Stomach smooth muscle (tissue), 2 donors: ENCODE results near the gene KCNRG.

ENCODE experiments used
- H3K27ac ChIP-seq: one replicate; pipeline ENCODE4 v1.7.0; 2013; ENCODE audit warnings: mild to moderate bottlenecking, low read length, inconsistent platforms
- H3K27me3 ChIP-seq, 2 donors: one replicate each; pipeline ENCODE4 v1.7.0; 2013; ENCODE audit warnings: low read length in 2 of 2; ENCODE audit not compliant: insufficient read depth in 2 of 2, control insufficient read depth in 1 of 2
- H3K36me3 ChIP-seq, 2 donors: one replicate each; pipeline ENCODE4 v1.7.0; 2013; ENCODE audit warnings: low read length in 2 of 2; ENCODE audit not compliant: control insufficient read depth in 2 of 2, insufficient read depth in 2 of 2
- H3K4me1 ChIP-seq: one replicate; pipeline ENCODE4 v1.7.0; 2013; ENCODE audit warnings: low read length; ENCODE audit not compliant: control insufficient read depth, insufficient read depth
- H3K4me3 ChIP-seq, 2 donors: one replicate each; pipeline ENCODE4 v1.7.0; 2013; ENCODE audit warnings: low read length in 2 of 2
- H3K9ac ChIP-seq, 2 donors: one replicate each; pipeline ENCODE4 v1.7.0; 2013; ENCODE audit warnings: low read length in 2 of 2, mild to moderate bottlenecking in 1 of 2
- H3K9me3 ChIP-seq, 2 donors: one replicate each; pipeline ENCODE4 v1.7.0; 2013; ENCODE audit warnings: low read length in 2 of 2; ENCODE audit not compliant: control insufficient read depth in 2 of 2
- donor health status: healthy.
- donor health status: Pancreatic carcinoma.

KCNRG gene

DNA sequence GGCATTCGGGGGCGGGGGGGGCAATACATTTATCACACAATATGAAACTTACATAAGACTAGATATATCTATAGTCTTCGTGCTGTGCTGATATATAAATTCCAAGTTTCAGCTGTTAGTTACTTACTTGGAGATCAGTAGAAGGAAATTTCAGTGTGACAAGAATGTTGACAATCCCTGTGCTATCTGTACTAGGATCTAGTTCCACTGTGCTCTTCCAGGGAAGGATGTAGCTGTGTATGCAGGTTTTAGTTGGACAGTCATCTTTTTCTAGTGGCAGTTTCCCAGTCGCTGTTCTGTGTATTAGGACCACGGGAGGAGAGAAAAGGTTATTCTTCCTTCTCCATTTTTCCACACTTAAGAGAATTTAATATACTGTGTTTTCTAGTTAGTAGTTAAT, 21.6 kb upstream of the KCNRG start:
- Histone ChIP-seq H3K4me1 (peaks cover 9% of the 10 kb centered on the region), H3K9me3 (no peaks in the 10 kb centered on the region), H3K36me3 (no peaks in the 10 kb centered on the region), H3K4me3 (no peak overlapping the region), H3K9ac (no peak overlapping the region), H3K27me3 (no peaks in the 10 kb centered on the region), H3K27ac (no peak overlapping the region)

DNA sequence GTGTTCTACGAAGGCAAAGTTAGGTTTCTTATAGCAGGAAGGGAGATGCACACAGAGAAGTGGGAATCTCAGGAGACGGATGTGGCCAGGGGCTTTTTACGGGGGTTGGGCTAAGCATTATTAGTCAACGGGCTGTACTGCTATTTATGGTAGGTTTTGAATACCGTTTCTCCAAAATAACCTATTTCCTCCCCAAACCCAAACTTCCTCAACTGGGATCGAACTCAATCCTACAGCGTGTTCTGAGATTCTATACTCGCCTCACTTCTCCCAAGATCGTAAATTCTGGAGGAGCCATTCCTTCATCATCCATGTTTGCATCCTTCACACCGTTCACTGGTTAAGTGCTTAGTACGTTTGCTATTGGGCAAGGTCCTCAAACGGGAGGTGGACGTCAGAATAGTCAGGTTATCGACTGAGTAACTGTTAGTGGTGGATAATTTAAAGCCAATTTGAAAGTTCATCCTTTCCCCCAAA, 19.6 kb upstream of the KCNRG start:
- H3K27ac ChIP-seq: peak overlapping the region; percentile 90
- no peaks in the 10 kb centered on the region for H3K27me3 ChIP-seq
- peak overlapping the region; percentile 76 to 78 for H3K4me3 ChIP-seq
- H3K4me1 ChIP-seq: peaks cover 9% of the 10 kb centered on the region
- H3K9ac ChIP-seq: peak overlapping the region; percentile 88
- no peaks in the 10 kb centered on the region for H3K9me3 ChIP-seq
- H3K36me3 ChIP-seq: peaks cover 2 to 7% of the 10 kb centered on the region in 2 donors

DNA sequence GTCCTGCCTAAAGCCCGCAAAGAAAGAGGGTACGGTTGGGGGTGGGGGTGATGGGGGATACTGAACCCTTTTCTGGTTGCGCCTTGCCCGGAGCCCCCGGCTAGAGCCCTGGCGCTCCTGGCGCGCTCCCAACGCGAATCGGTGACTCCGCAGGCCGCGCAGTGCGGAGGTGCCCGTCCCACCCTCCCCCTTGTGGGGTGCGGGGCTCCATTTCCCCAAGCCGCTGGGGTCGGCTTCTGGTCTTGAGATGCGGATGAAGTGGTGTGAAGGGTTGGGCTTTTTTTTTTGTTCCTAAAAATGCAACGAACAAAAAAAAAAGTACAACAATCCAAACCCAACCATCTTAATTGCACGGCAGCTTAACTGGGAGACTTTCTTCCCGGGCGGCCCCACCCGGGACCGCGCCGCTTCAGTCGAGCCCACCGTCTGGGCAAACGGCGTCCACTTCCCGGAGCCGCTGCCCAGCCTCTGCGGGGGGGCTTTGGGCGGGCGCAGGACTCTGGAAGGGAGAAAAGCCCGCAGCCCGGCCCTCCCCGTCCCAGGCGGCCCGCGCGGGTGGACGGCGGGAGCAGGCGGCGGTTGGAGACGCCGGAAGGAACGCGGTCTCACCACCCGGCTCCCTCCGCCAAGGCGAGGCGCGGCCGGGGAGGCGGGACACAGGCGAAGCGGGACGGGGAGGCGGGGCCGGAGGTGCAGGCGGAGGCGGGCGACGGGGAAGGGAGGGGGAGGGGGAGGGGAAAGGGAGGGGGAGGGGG, 18.9 kb upstream of the KCNRG start:
- Histone ChIP-seq H3K9me3 (no peaks in the 10 kb centered on the region), H3K9ac (peak overlapping the region; percentile 88), H3K27ac (peak overlapping the region; percentile 90), H3K4me3 (peak overlapping the region; percentile 76 to 78), H3K27me3 (no peaks in the 10 kb centered on the region), H3K36me3 (peaks cover 2 to 7% of the 10 kb centered on the region in 2 donors), H3K4me1 (peaks cover 9% of the 10 kb centered on the region)

DNA sequence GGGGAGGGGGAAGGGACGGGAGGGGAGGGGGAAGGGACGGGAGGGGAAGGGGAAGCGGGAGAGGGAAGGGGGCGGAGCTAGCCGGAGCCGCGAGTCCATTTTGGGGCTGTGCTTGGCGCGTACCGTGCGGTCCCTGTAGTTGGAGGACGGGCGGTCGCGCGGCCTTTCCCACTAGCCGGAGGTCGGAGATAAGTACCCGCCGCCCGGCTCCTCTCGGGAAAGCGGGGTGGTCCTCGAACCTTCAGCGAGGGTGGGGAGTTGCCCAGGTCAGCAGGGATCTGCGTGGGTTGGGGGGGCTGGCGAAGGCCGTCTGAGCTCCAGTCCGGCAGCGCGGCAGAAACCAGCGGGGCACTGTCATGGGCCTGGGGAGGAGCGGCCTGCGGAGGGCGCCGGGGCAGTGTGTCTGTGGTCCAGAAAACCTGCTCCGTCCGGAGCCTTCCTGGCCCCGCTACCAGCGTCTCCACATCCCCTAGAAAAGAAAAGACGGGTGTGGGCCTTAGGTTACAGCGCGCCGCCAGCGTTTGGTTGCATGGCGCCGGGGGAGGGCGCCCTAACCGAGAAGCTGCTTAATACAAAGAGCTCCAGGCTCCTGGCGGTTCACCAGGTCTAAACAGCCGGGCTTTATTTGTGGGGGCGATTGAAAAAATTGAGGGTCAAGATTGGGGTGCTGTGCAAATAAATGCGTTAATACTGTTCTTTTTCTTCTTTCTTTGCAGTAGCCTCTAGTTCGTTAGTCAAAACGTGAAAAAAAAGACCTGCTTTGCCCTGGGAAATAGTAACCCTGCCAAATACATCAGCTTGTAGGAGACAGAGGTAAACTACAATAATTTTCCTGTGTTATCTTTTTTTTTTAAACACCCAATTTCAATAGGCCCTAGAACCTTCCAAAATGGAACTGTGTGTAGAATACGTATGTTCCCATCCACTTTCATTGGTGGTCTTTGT, 18.0 kb upstream of the KCNRG start, which contains the start of gene TRIM13:
TSS of gene TRIM13 (plus strand) at position 92 of the 945 bp plus-strand sequence. CDS start 14,899 bp downstream, outside the sequence.
- Histone ChIP-seq H3K36me3 (peaks cover 2 to 7% of the 10 kb centered on the region in 2 donors), H3K9me3 (no peaks in the 10 kb centered on the region), H3K9ac (peak within 1 kb of the TSS; percentile 89 to 95), H3K4me3 (peak within 1 kb of the TSS; percentile 78 to 89), H3K27ac (peak within 1 kb of the TSS; percentile 96), H3K27me3 (no peaks in the 10 kb centered on the region), H3K4me1 (peaks cover 9% of the 10 kb centered on the region)

DNA sequence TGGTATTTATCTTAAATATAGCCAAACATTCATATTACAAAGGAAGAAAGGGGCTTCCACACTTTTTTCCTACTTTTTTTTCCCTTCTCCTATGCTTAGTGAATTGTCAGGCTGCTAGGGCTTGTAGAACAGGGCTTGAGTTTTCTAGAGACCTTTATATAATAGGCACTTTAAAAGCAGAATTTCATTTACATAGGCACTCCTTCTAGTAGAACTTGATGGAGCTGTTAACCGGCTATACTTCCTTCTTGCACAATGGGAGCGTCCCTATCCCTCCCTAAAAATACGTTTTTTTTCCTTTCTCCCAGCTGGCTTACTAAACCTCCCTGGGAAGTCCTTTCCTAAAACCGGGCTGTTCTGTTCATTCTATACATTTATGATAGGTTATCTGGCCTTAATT, 17.3 kb upstream of the KCNRG start:
- H3K36me3 ChIP-seq: peaks cover 2 to 7% of the 10 kb centered on the region in 2 donors
- peak overlapping the region; percentile 89 to 95 for H3K9ac ChIP-seq
- H3K4me1 ChIP-seq: peaks cover 9% of the 10 kb centered on the region
- H3K27ac ChIP-seq: peak overlapping the region; percentile 96
- H3K27me3 ChIP-seq: no peaks in the 10 kb centered on the region
- no peaks in the 10 kb centered on the region for H3K9me3 ChIP-seq
- H3K4me3 ChIP-seq: peak overlapping the region; percentile 78 to 89

DNA sequence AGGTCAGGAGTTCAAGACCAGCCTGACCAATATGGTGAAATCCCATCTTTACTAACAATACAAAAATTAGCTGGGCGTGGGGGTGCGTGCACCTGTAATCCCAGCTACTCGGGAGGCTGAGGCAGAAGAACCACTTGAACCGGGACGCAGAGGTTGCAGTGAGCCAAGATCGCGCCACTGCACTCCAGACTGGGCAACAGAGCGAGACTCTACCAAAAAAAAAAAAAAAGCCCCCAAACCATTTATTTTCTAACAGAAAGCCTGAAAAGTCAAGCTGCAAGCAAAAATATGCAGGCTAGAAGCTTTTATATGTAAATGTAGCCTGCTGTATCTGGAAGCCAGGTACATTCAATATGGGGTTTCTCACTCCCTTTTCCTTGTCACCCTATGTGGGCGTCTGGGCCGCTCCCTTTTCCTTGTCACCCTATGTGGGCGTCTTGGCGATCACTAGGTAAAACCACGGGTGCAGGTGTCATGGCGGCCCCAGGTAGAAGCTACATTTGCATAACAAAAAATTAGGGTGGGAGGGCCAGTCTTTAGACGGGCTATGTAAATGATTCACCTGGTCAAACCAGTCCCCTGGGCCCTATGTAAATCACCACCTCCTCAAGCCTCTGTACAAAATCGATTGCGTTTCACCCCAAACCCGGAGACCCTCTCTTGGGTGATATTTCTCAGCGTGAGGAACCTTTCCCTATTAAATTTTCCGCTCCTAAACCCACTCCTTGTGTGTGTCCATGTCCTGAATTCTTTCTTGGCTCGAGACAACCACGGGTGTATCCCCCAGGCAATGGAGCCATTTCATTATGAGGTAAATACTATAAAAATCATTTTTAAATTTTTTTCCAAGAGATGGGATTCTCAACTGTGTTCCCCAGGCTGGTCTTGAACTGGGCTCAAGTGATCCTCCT, 16.3 kb upstream of the KCNRG start:
- H3K9ac ChIP-seq: peak overlapping the region in 1 of 2 donors; percentile 95
- H3K27ac ChIP-seq: no peak overlapping the region
- peak overlapping the region in 1 of 2 donors; percentile 78 for H3K4me3 ChIP-seq
- no peaks in the 10 kb centered on the region for H3K9me3 ChIP-seq
- peaks cover 2 to 7% of the 10 kb centered on the region in 2 donors for H3K36me3 ChIP-seq
- H3K27me3 ChIP-seq: no peaks in the 10 kb centered on the region
- peaks cover 9% of the 10 kb centered on the region for H3K4me1 ChIP-seq

DNA sequence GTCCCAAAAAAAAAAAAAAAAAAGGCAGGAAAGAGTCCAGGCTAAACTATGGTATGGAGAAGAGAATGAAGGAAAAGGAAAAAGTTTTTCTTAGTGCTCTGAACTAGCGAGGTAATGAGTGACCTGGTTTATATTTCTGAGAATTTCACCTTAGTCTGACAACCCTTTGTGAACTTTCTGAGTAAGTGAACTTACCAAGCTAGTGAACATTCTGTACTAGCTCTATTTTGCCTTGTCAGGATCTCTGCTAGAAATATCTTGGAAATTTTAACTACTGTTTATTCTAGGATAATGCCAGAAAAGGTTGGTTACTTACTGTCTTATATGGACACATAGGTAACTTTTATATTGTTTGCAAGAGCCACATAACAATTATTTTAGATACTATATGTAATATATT, 14.0 kb upstream of the KCNRG start:
- peaks cover 7% of the 10 kb centered on the region for H3K4me1 ChIP-seq
- no peak overlapping the region for H3K9ac ChIP-seq
- no peak overlapping the region for H3K27ac ChIP-seq

DNA sequence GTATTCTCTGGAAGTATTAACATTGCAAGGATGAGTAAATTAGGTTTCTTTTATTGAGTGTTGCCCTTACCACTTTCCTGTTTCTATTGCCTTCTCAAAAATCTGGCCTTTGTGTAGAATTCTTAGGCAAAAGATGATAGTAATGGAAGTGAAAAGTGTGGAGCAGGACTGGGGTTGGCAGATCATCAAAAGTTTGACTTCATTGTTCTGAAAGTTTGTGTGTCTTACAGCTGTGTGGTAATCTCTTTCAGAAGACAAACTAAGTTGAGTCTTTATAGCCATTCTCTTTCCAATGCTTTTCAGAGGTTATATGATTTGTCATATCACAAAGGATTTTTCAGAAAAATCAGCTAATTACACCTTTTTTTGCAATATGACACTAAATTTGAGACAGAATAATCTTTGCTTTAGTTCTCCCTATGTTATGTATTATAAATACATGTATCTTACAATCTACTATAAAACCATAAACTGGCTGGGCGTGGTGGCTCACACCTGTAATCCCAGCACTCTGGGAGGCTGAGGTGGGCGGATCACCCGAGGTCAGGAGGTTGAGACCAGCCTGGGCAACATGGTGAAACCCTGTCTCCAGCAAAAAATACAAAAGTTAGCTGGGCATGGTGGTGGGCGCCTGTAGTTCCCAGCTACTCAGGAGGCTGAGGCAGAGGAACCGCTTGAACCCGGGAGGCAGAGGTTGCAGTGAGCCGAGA, 8.7 kb upstream of the KCNRG start:
- Histone ChIP-seq H3K27ac (no peak overlapping the region), H3K9ac (no peak overlapping the region), H3K27me3 (no peaks in the 10 kb centered on the region), H3K36me3 (peaks cover 0 to under 1% of the 10 kb centered on the region in 2 donors), H3K4me1 (peaks cover 3% of the 10 kb centered on the region), H3K9me3 (no peaks in the 10 kb centered on the region), H3K4me3 (no peak overlapping the region)

More for the DNA sequence above, 14.0 kb upstream of the KCNRG start:
- peaks cover 2 to 7% of the 10 kb centered on the region in 2 donors for H3K36me3 ChIP-seq
- no peaks in the 10 kb centered on the region for H3K9me3 ChIP-seq
- no peak overlapping the region for H3K4me3 ChIP-seq
- no peaks in the 10 kb centered on the region for H3K27me3 ChIP-seq

DNA sequence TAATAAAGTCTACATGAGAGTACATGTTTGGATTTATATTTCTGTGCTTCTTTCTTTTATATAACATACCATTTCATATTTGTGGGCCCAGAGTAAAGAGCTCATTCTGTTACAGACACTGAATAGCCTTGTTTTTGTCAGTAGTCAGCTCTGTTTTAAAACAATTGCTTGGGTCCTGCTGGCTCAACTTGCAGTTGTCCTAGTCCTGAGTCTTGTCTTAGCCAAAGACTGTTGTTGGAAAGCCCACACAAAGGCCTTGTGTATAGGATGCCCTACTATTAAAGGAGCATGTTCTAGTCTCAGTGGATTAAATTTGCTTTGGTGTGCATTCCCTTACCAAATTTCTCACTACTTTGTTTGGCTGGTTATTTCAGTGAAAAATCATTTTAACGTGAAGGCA, 3.8 kb upstream of the KCNRG start:
- H3K36me3 ChIP-seq: peaks cover 10 to 11% of the 10 kb centered on the region in 2 donors
- H3K9ac ChIP-seq: no peak overlapping the region

More for the DNA sequence above, 3.8 kb upstream of the KCNRG start:
- Histone ChIP-seq H3K27ac (no peak overlapping the region), H3K27me3 (no peaks in the 10 kb centered on the region), H3K4me1 (no peaks in the 10 kb centered on the region), H3K4me3 (no peak overlapping the region), H3K9me3 (no peaks in the 10 kb centered on the region)
